ENCODE measurements around the gene NOB1.

DNA sequence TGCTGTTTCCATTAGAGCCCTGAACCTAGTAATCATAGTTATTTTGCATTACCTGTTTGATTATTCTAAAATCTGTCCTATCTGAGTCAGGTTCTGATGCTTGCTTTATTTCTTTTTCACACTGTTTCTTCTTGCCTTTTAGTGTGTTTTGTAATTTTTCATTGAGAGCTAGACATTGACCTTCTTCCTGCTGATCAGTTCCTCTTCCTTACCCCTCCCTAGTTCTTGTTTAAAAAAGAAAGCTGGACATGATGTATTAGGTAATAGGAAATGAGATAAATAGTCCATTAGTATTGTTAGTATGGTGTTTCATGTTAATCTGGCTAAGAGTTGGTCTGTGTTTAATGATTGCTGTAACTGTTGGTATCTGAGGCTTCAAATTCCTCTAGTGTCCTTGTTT, 20.8 kb upstream of the NOB1 start:
- TF ChIP-seq, protein P1, sequence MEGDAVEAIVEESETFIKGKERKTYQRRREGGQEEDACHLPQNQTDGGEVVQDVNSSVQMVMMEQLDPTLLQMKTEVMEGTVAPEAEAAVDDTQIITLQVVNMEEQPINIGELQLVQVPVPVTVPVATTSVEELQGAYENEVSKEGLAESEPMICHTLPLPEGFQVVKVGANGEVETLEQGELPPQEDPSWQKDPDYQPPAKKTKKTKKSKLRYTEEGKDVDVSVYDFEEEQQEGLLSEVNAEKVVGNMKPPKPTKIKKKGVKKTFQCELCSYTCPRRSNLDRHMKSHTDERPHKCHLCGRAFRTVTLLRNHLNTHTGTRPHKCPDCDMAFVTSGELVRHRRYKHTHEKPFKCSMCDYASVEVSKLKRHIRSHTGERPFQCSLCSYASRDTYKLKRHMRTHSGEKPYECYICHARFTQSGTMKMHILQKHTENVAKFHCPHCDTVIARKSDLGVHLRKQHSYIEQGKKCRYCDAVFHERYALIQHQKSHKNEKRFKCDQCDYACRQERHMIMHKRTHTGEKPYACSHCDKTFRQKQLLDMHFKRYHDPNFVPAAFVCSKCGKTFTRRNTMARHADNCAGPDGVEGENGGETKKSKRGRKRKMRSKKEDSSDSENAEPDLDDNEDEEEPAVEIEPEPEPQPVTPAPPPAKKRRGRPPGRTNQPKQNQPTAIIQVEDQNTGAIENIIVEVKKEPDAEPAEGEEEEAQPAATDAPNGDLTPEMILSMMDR (IDR thresholded peaks at IDR 0.05 in 8 of 11, conservative IDR thresholded peaks at IDR 0.05 in 3 of 11), result no peak
- no peak for TF ChIP-seq POLR2A (IDR thresholded peaks at IDR 0.05)
